GM20000 (cell line): ENCODE measurements around the gene SLC25A38.
"Not testable (repeated sequence)": the region's sequence is repeated elsewhere in the genome, so short reads cannot be mapped to it uniquely, and the experiment has no call there.

Experiments used
- DNase-seq: peaks from one replicate; pipeline ENCODE4 v3.0.0; 2012; ENCODE audit warnings: low spot score
- CTCF ChIP-seq: IDR thresholded peaks from 2 replicates; pipeline ENCODE4 v1.5.1; 2012; ENCODE audit warnings: mild to moderate bottlenecking, control low read depth; ENCODE audit errors: extremely low read depth, missing control alignments

SLC25A38 gene

GRCh38 chr3:39344746-39345344 lies 38.3 kb upstream of the SLC25A38 start:
- no peak for DNase-seq
- no peak for TF ChIP-seq CTCF

GRCh38 chr3:39346785-39347585 lies 36.2 kb upstream of the SLC25A38 start:
- TF ChIP-seq CTCF = no peak
- peak; percentile 25 for DNase-seq

- no peak for DNase-seq
- TF ChIP-seq CTCF = no peak
Measured at GRCh38 chr3:39347586-39347876, 35.6 kb upstream of the SLC25A38 start.

- no peak for DNase-seq
- TF ChIP-seq CTCF = no peak
Measured at GRCh38 chr3:39349080-39349479, 34.1 kb upstream of the SLC25A38 start.

- no peak for TF ChIP-seq CTCF
- DNase-seq = no peak
Measured at GRCh38 chr3:39350714-39351113, 32.5 kb upstream of the SLC25A38 start.

- DNase-seq = not testable (repeated sequence)
Measured at GRCh38 chr3:39351134-39351533, 32.0 kb upstream of the SLC25A38 start.

GRCh38 chr3:39353168-39353927 lies 29.8 kb upstream of the SLC25A38 start:
- DNase-seq = not testable (repeated sequence)

- no peak for TF ChIP-seq CTCF
- no peak for DNase-seq
Measured at GRCh38 chr3:39358333-39358732, 24.8 kb upstream of the SLC25A38 start.
